GM18508 (cell line): ENCODE results near the gene GLI2.

Experiments
- ATAC-seq: cut with Tn5 transposase; IDR thresholded peaks from one replicate; pipeline ENCODE4 v1.9.1; 2021; ENCODE audit warnings: moderate number of reproducible peaks; ENCODE audit not compliant: insufficient read depth, unreplicated experiment

GLI2 gene

GRCh38 chr2:120736624-120737339 is 1.1 kb downstream of the GLI2 start:
- no peak for ATAC-seq

- no peak for ATAC-seq
Observed at GRCh38 chr2:120737340-120738101, 1.9 kb downstream of the GLI2 start.

- ATAC-seq, result no peak
Observed at GRCh38 chr2:120738117-120738516, 2.4 kb downstream of the GLI2 start.

- ATAC-seq, result no peak
Observed at GRCh38 chr2:120738786-120739437, 3.2 kb downstream of the GLI2 start.

GRCh38 chr2:120739438-120740090 is 3.9 kb downstream of the GLI2 start:
- ATAC-seq, result no peak

- ATAC-seq, result no peak
Observed at GRCh38 chr2:120740375-120740764, 4.7 kb downstream of the GLI2 start.

GRCh38 chr2:120740765-120741524 is 5.3 kb downstream of the GLI2 start:
- no peak for ATAC-seq

GRCh38 chr2:120741571-120742561 is 6.2 kb downstream of the GLI2 start:
- ATAC-seq, result no peak

GRCh38 chr2:120743657-120744056 is 8.0 kb downstream of the GLI2 start:
- no peak for ATAC-seq

GRCh38 chr2:120744817-120745216 is 9.1 kb downstream of the GLI2 start:
- ATAC-seq, result no peak

GRCh38 chr2:120745420-120746111 is 9.9 kb downstream of the GLI2 start:
- no peak for ATAC-seq

GRCh38 chr2:120746144-120746543 is 10.5 kb downstream of the GLI2 start:
- no peak for ATAC-seq

- no peak for ATAC-seq
Observed at GRCh38 chr2:120747281-120747680, 11.6 kb downstream of the GLI2 start.

- no peak for ATAC-seq
Observed at GRCh38 chr2:120747706-120748105, 12.0 kb downstream of the GLI2 start.

GRCh38 chr2:120748310-120748709 is 12.6 kb downstream of the GLI2 start:
- ATAC-seq, result no peak

- no peak for ATAC-seq
Observed at GRCh38 chr2:120748741-120749140, 13.1 kb downstream of the GLI2 start.

GRCh38 chr2:120749506-120750431 is 14.1 kb downstream of the GLI2 start:
- no peak for ATAC-seq
